ENCODE measurements around the gene NR4A3. TPM values are rescaled to one million over a fixed set of nuclear protein-coding genes. Genes with fewer than 3 reads are reported as not detected.

The NR4A3 gene
- total and polyA plus RNA-seq, 10 of the 15 experiments (the other 5 are each of a cell fraction or from before 2014, with no cell fraction given) = 0.04 to 2.1 (median 0.64) TPM; not detected in 1

GRCh38 chr9:99783799-99784198 lies 37.9 kb upstream of the NR4A3 start:
- ATAC-seq = no peak
- H3K9me3 ChIP-seq (replicated peaks; ENCODE audit: control insufficient read depth, insufficient read depth, low read length) = no peaks in the 10 kb centered on the region
- SMC1A ChIA-PET (ENCODE audit: uncharacterized antibody, unreplicated experiment) = interaction anchor here (0.8 to 1.2 kb wide), 5 partner anchors 11 to 297 kb away, joined by 3 read pairs; no protein-coding TSS in a partner anchor
- POLR2A ChIA-PET = no interaction called here
- H3K9ac ChIP-seq (ENCODE audit: control insufficient read depth, insufficient read depth, low read length) = no peak overlapping the region
- H4K20me1 ChIP-seq (ENCODE audit: control insufficient read depth, insufficient read depth) = no peaks in the 10 kb centered on the region; the same call in 1 of the 2 replicates
- no peaks in the 10 kb centered on the region for H3K36me3 ChIP-seq (ENCODE audit: control insufficient read depth in 2 of 2, insufficient read depth in 2 of 2, low read length in 1 of 2)
- no peak overlapping the region for H3K4me3 ChIP-seq
- CTCF ChIA-PET = interaction anchor here (0.7 to 1.3 kb wide), 3 partner anchors 9 to 540 kb away, joined by 3 to 4 read pairs (median 3); no protein-coding TSS in a partner anchor
- DNase-seq (ENCODE audit: low read depth, low spot score) = no peak
- no peaks in the 10 kb centered on the region for H3K79me2 ChIP-seq (ENCODE audit: control insufficient read depth, insufficient read depth, low read length)
- no peaks in the 10 kb centered on the region for H3K4me1 ChIP-seq (ENCODE audit: control insufficient read depth, insufficient read depth, low read length)
- FAIRE-seq = no peak
- H2AFZ ChIP-seq (ENCODE audit: control insufficient read depth, low read depth, low read length) = no peak overlapping the region
- H3K27ac ChIP-seq (ENCODE audit: control insufficient read depth, insufficient read depth) = no peak overlapping the region
- no TSS peak for BruUV-seq (replicated peaks)
- RAD21 ChIA-PET (ENCODE audit: unreplicated experiment) = no interaction called here
- intact Hi-C loops (cut with micrococcal nuclease; ENCODE audit: unreplicated experiment) (no loop called here), in situ Hi-C loops (cut with MboI) (no loop called here)
- H3K27me3 ChIP-seq (replicated peaks in 1 of 2; ENCODE audit: control insufficient read depth in 2 of 2, insufficient read depth in 2 of 2, low read length in 1 of 2) = no peaks in the 10 kb centered on the region
- TF ChIP-seq RELA (IDR thresholded peaks at IDR 0.05; ENCODE audit: borderline replicate concordance, partially characterized antibody) (no peak), BACH1 (IDR thresholded peaks at IDR 0.05; ENCODE audit: borderline replicate concordance) (no peak)
- H3K4me2 ChIP-seq (ENCODE audit: control insufficient read depth, insufficient read depth) = no peak overlapping the region
- WGBS (ENCODE audit: insufficient coverage, insufficient replicate concordance, low lambda C conversion rate, missing lambda C conversion rate) = 68% methylated on average over 2 of the region's 2 CpGs

GRCh38 chr9:99785010-99785590 lies 36.6 kb upstream of the NR4A3 start:
- Histone ChIP-seq H4K20me1 (ENCODE audit: control insufficient read depth, insufficient read depth) (no peaks in the 10 kb centered on the region; the same call in 1 of the 2 replicates), H3K4me1 (ENCODE audit: control insufficient read depth, insufficient read depth, low read length) (no peaks in the 10 kb centered on the region), H3K27ac (ENCODE audit: control insufficient read depth, insufficient read depth) (no peak overlapping the region), H3K36me3 (ENCODE audit: control insufficient read depth in 2 of 2, insufficient read depth in 2 of 2, low read length in 1 of 2) (no peaks in the 10 kb centered on the region), H3K4me3 (no peak overlapping the region), H3K9ac (ENCODE audit: control insufficient read depth, insufficient read depth, low read length) (no peak overlapping the region), H3K9me3 (replicated peaks; ENCODE audit: control insufficient read depth, insufficient read depth, low read length) (no peaks in the 10 kb centered on the region), H3K79me2 (ENCODE audit: control insufficient read depth, insufficient read depth, low read length) (no peaks in the 10 kb centered on the region), H2AFZ (ENCODE audit: control insufficient read depth, low read depth, low read length) (no peak overlapping the region), H3K27me3 (replicated peaks in 1 of 2; ENCODE audit: control insufficient read depth in 2 of 2, insufficient read depth in 2 of 2, low read length in 1 of 2) (no peaks in the 10 kb centered on the region), H3K4me2 (ENCODE audit: control insufficient read depth, insufficient read depth) (no peak overlapping the region)
- FAIRE-seq (no peak), ATAC-seq (no peak), DNase-seq (ENCODE audit: low read depth, low spot score) (no peak)
- CTCF ChIA-PET = no interaction called here
- POLR2A ChIA-PET = no interaction called here
- RAD21 ChIA-PET (ENCODE audit: unreplicated experiment) = no interaction called here
- no TSS peak for BruUV-seq (replicated peaks)
- in situ Hi-C loops (cut with MboI) (no loop called here), intact Hi-C loops (cut with micrococcal nuclease; ENCODE audit: unreplicated experiment) (no loop called here)
- WGBS (ENCODE audit: insufficient coverage, insufficient replicate concordance, low lambda C conversion rate, missing lambda C conversion rate) = 0% methylated on average over 1 of the region's 1 CpG
- SMC1A ChIA-PET (ENCODE audit: uncharacterized antibody, unreplicated experiment) = interaction anchor here (0.5 kb wide), 1 partner anchor 242 kb away, joined by 3 read pairs; no protein-coding TSS in a partner anchor
- TF ChIP-seq E2F4 (IDR thresholded peaks at IDR 0.05; ENCODE audit: low read depth, low read length) (no peak), ZNF592 (IDR thresholded peaks at IDR 0.05) (no peak), ZNF687 (IDR thresholded peaks at IDR 0.05) (no peak), MEF2B (IDR thresholded peaks at IDR 0.05; ENCODE audit: partially characterized antibody, poor library complexity, severe bottlenecking) (no peak)

Measured in GM12878 (cell line).